ENCODE measurements around the gene TUT1.

GRCh38 chr11:62592146-62592815 is 958 bp upstream of the TUT1 start:
- no peak for TF ChIP-seq RCOR1 (IDR thresholded peaks at IDR 0.05; ENCODE audit: insufficient replicate concordance, low read length)
- no peak for TF ChIP-seq CTCF (conservative IDR thresholded peaks at IDR 0.05; ENCODE audit: low read depth, low read length)
- no peak for TF ChIP-seq CHD1 (IDR thresholded peaks at IDR 0.05; ENCODE audit: low read depth, low read length)
- no peak for TF ChIP-seq CEBPB (IDR thresholded peaks at IDR 0.05; ENCODE audit: low read depth, low read length)
- no peak for TF ChIP-seq RAD21 (IDR thresholded peaks at IDR 0.05; ENCODE audit: low read length)
